Esophagus squamous epithelium (tissue), 5 donors: ENCODE results near the gene CNGA2. TPM values are rescaled to one million over a fixed set of nuclear protein-coding genes. Genes with fewer than 3 reads are reported as not detected.

Source experiments
- DNase-seq: peaks from one replicate; lab custom pipeline; 2025; lab: John Stamatoyannopoulos, UW
- H3K27ac ChIP-seq, 4 donors: fragments of 200-600 bp; sonication (generic); one replicate each; pipeline ENCODE4 v1.5.1; 2016 to 2019; ENCODE audit warnings: mild to moderate bottlenecking in 1 of 4
- H3K27me3 ChIP-seq, 4 donors: fragments of 200-600 bp; sonication (generic); 1 replicate in 3 of 4; 2 replicates in 1 of 4; pipeline versions ENCODE4 v1.5.1 to v1.6.0; 2017 to 2021; ENCODE audit warnings: antibody characterized with exemption in 1 of 4
- H3K36me3 ChIP-seq, 3 donors: fragments of 200-600 bp; sonication (generic); one replicate each; pipeline ENCODE4 v1.5.1; 2016 to 2019
- H3K4me1 ChIP-seq, 3 donors: fragments of 200-600 bp; sonication (generic); one replicate each; pipeline ENCODE4 v1.5.1; 2017 to 2019
- H3K4me3 ChIP-seq, 4 donors: fragments of 200-600 bp; sonication (generic); 1 replicate in 3 of 4; 2 replicates in 1 of 4; pipeline ENCODE4 v1.5.1; 2016 to 2019; ENCODE audit warnings: mild to moderate bottlenecking in 2 of 4, moderate library complexity in 1 of 4
- H3K9me3 ChIP-seq, 3 donors: fragments of 200-600 bp; sonication (generic); one replicate each; pipeline ENCODE4 v1.5.1; 2016 to 2019
- POLR2A ChIP-seq, 4 donors: fragments of 450-650 bp; IDR thresholded peaks; one replicate each; pipeline ENCODE4 v1.6.1; 2017; ENCODE audit warnings: antibody characterized with exemption in 4 of 4, mild to moderate bottlenecking in 4 of 4, moderate library complexity in 3 of 4
- WGBS, 2 donors: methylation state at CpG; one replicate each; pipeline ENCODE4 v1.1.5; 2018; 5-methylcytosine and 5-hydroxymethylcytosine counted together
- intact Hi-C: fragments of 100-400 bp; cut with DNase I; formaldehyde crosslinking; loops from one replicate; pipeline ENCODE4 v1.15.0; 2022
- total RNA-seq, 4 donors: library from RNA; depleted of rRNA; stranded (reverse); fragments of >200 nt; gene quantifications; one replicate each; pipeline ENCODE4 v1.1.0, GENCODE V29; 2016
- TF ChIP-seq, protein P1 (sequence below), 6 experiments: fragments of 450-650 bp in 4 of 6; fragments of 200-600 bp in 2 of 6; sonication (generic) in 2 of 6; IDR thresholded peaks; one replicate each; pipeline ENCODE4 v1.5.1; 2016 to 2019; ENCODE audit warnings: antibody characterized with exemption in 6 of 6, mild to moderate bottlenecking in 4 of 6, moderate library complexity in 4 of 6
- donor health status: DM: yes; HTN: yes; CAD: no.

CNGA2 gene
- total RNA-seq, 4 donors from 2014 or later = not detected

- Histone ChIP-seq H3K27me3 (no peaks in the 10 kb centered on the region), H3K4me1 (peaks cover 0 to 5% (median 0%) of the 10 kb centered on the region in 3 donors), H3K9me3 (no peaks in the 10 kb centered on the region), H3K36me3 (no peaks in the 10 kb centered on the region), H3K27ac (no peak overlapping the region), H3K4me3 (no peak overlapping the region)
- intact Hi-C loops = no loop called here
- DNase-seq = no peak
- no peak for TF ChIP-seq POLR2A (IDR thresholded peaks at IDR 0.05)
- TF ChIP-seq, protein P1, sequence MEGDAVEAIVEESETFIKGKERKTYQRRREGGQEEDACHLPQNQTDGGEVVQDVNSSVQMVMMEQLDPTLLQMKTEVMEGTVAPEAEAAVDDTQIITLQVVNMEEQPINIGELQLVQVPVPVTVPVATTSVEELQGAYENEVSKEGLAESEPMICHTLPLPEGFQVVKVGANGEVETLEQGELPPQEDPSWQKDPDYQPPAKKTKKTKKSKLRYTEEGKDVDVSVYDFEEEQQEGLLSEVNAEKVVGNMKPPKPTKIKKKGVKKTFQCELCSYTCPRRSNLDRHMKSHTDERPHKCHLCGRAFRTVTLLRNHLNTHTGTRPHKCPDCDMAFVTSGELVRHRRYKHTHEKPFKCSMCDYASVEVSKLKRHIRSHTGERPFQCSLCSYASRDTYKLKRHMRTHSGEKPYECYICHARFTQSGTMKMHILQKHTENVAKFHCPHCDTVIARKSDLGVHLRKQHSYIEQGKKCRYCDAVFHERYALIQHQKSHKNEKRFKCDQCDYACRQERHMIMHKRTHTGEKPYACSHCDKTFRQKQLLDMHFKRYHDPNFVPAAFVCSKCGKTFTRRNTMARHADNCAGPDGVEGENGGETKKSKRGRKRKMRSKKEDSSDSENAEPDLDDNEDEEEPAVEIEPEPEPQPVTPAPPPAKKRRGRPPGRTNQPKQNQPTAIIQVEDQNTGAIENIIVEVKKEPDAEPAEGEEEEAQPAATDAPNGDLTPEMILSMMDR (IDR thresholded peaks at IDR 0.05) = no peak
- WGBS, 2 donors = no CpG with 5 or more reads among the region's 5 CpGs
Measured at GRCh38 chrX:151726751-151727150, 7.8 kb upstream of the CNGA2 start.

DNA sequence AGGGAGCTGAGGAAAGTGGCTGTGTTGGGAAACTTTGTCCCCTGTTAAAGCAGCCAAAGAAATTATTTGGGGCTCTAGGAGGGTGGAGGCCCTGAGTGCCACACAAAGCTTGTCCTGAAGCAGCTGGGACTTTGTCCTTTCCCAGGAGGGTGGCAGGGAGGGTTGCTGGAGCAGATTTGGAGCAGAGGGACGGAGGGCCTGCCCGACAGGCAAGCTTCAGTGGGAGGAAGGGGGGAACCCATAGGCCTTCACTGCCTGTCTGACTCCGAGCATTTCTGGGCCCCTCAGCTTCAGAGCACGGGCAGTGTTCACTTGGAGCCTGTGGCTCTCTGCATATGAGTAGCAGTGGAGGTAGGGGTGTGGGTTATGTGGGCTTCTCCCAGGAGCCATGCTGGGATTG, 7.2 kb upstream of the CNGA2 start:
- no peak for TF ChIP-seq POLR2A (IDR thresholded peaks at IDR 0.05)
- TF ChIP-seq, protein P1 (IDR thresholded peaks at IDR 0.05) = no peak
- WGBS, 2 donors = 82% methylated on average over 2 of the region's 4 CpGs; no CpG with 5 or more reads in 1 of the 2 donors
- H3K27ac ChIP-seq = no peak overlapping the region
- no peaks in the 10 kb centered on the region for H3K27me3 ChIP-seq
- H3K4me3 ChIP-seq = no peak overlapping the region
- no peaks in the 10 kb centered on the region for H3K9me3 ChIP-seq
- H3K36me3 ChIP-seq = no peaks in the 10 kb centered on the region
- no peak for DNase-seq
- peaks cover 0 to 5% (median 0%) of the 10 kb centered on the region in 3 donors for H3K4me1 ChIP-seq
- intact Hi-C loops = no loop called here

- H3K27me3 ChIP-seq = no peaks in the 10 kb centered on the region
- no peak overlapping the region for H3K27ac ChIP-seq
- no peaks in the 10 kb centered on the region for H3K36me3 ChIP-seq
- no peaks in the 10 kb centered on the region for H3K9me3 ChIP-seq
- TF ChIP-seq, protein P1 (IDR thresholded peaks at IDR 0.05) = no peak
- no peak for TF ChIP-seq POLR2A (IDR thresholded peaks at IDR 0.05)
- no peak for DNase-seq
- WGBS, 2 donors = 79 to 100% methylated on average over 2 of the region's 4 CpGs
- intact Hi-C loops = no loop called here
- no peak overlapping the region for H3K4me3 ChIP-seq
- H3K4me1 ChIP-seq = peaks cover 0 to 5% (median 0%) of the 10 kb centered on the region in 3 donors
Measured at GRCh38 chrX:151729056-151729725, 5.4 kb upstream of the CNGA2 start.

GRCh38 chrX:151735219-151735618, 673 bp downstream of the CNGA2 start:
- Histone ChIP-seq H3K4me1 (no peaks in the 10 kb centered on the region), H3K27me3 (no peaks in the 10 kb centered on the region), H3K36me3 (no peaks in the 10 kb centered on the region), H3K4me3 (no peak overlapping the region), H3K27ac (no peak overlapping the region), H3K9me3 (no peaks in the 10 kb centered on the region)
- 56 to 76% methylated on average over 2 of the region's 2 CpGs for WGBS, 2 donors
- no peak for DNase-seq
- no peak for TF ChIP-seq POLR2A (IDR thresholded peaks at IDR 0.05)
- TF ChIP-seq, protein P1 (IDR thresholded peaks at IDR 0.05) = no peak
- intact Hi-C loops = no loop called here

DNA sequence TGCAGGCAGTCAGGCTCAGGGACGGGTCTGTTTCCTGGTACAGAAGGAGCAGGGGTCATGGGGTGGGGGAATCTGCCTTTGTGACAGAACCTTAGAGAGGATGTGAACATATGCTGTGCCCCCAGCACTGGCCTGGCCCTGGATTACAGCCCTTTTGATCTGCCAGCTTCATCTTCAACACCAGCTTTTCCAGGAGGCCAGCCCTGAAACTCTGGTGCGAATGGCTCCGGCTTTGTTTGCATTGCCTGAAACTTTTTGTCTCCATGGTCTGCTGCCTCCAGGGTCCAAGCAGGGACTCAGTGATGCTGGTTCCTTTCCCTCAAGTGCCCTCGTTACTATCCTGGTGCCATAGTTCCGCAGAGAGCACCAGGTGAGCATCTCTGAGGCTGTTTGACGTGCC, 2.1 kb downstream of the CNGA2 start:
- 93% methylated on average over 2 of the region's 6 CpGs; no CpG with 5 or more reads in 1 of the 2 donors for WGBS, 2 donors

More for the DNA sequence above, 2.1 kb downstream of the CNGA2 start:
- Histone ChIP-seq H3K27me3 (no peaks in the 10 kb centered on the region), H3K36me3 (no peaks in the 10 kb centered on the region), H3K27ac (no peak overlapping the region), H3K4me1 (no peaks in the 10 kb centered on the region), H3K4me3 (no peak overlapping the region), H3K9me3 (no peaks in the 10 kb centered on the region)
- no peak for DNase-seq
- intact Hi-C loops = no loop called here
- no peak for TF ChIP-seq POLR2A (IDR thresholded peaks at IDR 0.05)
- TF ChIP-seq, protein P1 (IDR thresholded peaks at IDR 0.05) = no peak
